Measurements from ENCODE around the gene OBSCN.

- no peak for TF ChIP-seq ATF7 (IDR thresholded peaks at IDR 0.05; ENCODE audit: low read depth)
- no peak for TF ChIP-seq FOXK2 (IDR thresholded peaks at IDR 0.05)
- no peak for TF ChIP-seq SUZ12 (IDR thresholded peaks at IDR 0.05; ENCODE audit: unreplicated experiment)
- no peak for TF ChIP-seq ZNF384 (IDR thresholded peaks at IDR 0.05; ENCODE audit: borderline replicate concordance, low read depth, low read length)
- no peak for TF ChIP-seq SMAD1 (IDR thresholded peaks at IDR 0.05; ENCODE audit: low read depth, partially characterized antibody)
- TF ChIP-seq ZNF592 (IDR thresholded peaks at IDR 0.05), result no peak
Measured at GRCh38 chr1:228218513-228219244, 10.8 kb downstream of the OBSCN start.
